Gastrocnemius medialis (tissue), 4 donors: Measurements from ENCODE around the gene SERPINB8.

Source experiments
- POLR2A ChIP-seq, 2 donors: fragments of 450-650 bp; IDR thresholded peaks; one replicate each; pipeline ENCODE4 v1.6.1; 2017; ENCODE audit warnings: antibody characterized with exemption in 2 of 2, mild to moderate bottlenecking in 2 of 2, moderate library complexity in 2 of 2
- TF ChIP-seq, protein P1 (sequence below), 5 experiments: fragments of 450-650 bp in 3 of 5; fragments of 200-600 bp in 2 of 5; sonication (generic) in 2 of 5; IDR thresholded peaks in 4 of 5; conservative IDR thresholded peaks in 1 of 5; 1 replicate in 4 of 5; 2 replicates in 1 of 5; pipeline ENCODE4 v1.5.1; 2016 to 2019; ENCODE audit warnings: antibody characterized with exemption in 5 of 5, mild to moderate bottlenecking in 3 of 5, moderate library complexity in 3 of 5

GRCh38 chr18:64037812-64038414, 68.0 kb downstream of the SERPINB8 start:
- TF ChIP-seq, protein P1, sequence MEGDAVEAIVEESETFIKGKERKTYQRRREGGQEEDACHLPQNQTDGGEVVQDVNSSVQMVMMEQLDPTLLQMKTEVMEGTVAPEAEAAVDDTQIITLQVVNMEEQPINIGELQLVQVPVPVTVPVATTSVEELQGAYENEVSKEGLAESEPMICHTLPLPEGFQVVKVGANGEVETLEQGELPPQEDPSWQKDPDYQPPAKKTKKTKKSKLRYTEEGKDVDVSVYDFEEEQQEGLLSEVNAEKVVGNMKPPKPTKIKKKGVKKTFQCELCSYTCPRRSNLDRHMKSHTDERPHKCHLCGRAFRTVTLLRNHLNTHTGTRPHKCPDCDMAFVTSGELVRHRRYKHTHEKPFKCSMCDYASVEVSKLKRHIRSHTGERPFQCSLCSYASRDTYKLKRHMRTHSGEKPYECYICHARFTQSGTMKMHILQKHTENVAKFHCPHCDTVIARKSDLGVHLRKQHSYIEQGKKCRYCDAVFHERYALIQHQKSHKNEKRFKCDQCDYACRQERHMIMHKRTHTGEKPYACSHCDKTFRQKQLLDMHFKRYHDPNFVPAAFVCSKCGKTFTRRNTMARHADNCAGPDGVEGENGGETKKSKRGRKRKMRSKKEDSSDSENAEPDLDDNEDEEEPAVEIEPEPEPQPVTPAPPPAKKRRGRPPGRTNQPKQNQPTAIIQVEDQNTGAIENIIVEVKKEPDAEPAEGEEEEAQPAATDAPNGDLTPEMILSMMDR (IDR thresholded peaks at IDR 0.05 in 4 of 5, conservative IDR thresholded peaks at IDR 0.05 in 1 of 5) = peak in 1 of 5 experiments; percentile 25
- no peak for TF ChIP-seq POLR2A (IDR thresholded peaks at IDR 0.05)
